C4-2B (cell line): Measurements from ENCODE around the gene SND1.
A peak's percentile ranks its signal among the peaks of the same experiment; 100 is the strongest.

ENCODE experiments used
- H3K27ac ChIP-seq: fragments of 450-650 bp; 2 replicates; pipeline ENCODE4 v1.5.1; 2017
- CTCF ChIP-seq: fragments of 450-650 bp; conservative IDR thresholded peaks from 2 replicates; pipeline ENCODE4 v1.5.1; 2017; ENCODE audit warnings: mild to moderate bottlenecking
- ZFX ChIP-seq: fragments of 450-650 bp; IDR thresholded peaks from 2 replicates; pipeline ENCODE4 v1.6.1; 2017

SND1 gene

GRCh38 chr7:128125816-128126215 lies 473.8 kb downstream of the SND1 start:
- TF ChIP-seq CTCF (no peak), ZFX (no peak)
- H3K27ac ChIP-seq = no peak overlapping the region

GRCh38 chr7:128128401-128128800 lies 476.4 kb downstream of the SND1 start:
- no peak for TF ChIP-seq CTCF
- TF ChIP-seq ZFX = no peak
- no peak overlapping the region for H3K27ac ChIP-seq

- H3K27ac ChIP-seq = no peak overlapping the region
- TF ChIP-seq ZFX (no peak), CTCF (no peak)
Measured at GRCh38 chr7:128129224-128129864, 477.4 kb downstream of the SND1 start.

GRCh38 chr7:128131115-128131514 lies 479.1 kb downstream of the SND1 start:
- no peak for TF ChIP-seq CTCF
- TF ChIP-seq ZFX = no peak
- H3K27ac ChIP-seq = no peak overlapping the region

- TF ChIP-seq ZFX (no peak), CTCF (no peak)
- H3K27ac ChIP-seq = no peak overlapping the region
Measured at GRCh38 chr7:128131731-128132130, 479.7 kb downstream of the SND1 start.

- TF ChIP-seq ZFX (no peak), CTCF (no peak)
- H3K27ac ChIP-seq = no peak overlapping the region
Measured at GRCh38 chr7:128132426-128133069, 480.6 kb downstream of the SND1 start.

GRCh38 chr7:128135159-128135514 lies 483.1 kb downstream of the SND1 start:
- TF ChIP-seq ZFX (no peak), CTCF (no peak)
- H3K27ac ChIP-seq = peak overlapping the region; percentile 61
